ENCODE measurements around the gene TCAIM.

TCAIM gene, protein sequence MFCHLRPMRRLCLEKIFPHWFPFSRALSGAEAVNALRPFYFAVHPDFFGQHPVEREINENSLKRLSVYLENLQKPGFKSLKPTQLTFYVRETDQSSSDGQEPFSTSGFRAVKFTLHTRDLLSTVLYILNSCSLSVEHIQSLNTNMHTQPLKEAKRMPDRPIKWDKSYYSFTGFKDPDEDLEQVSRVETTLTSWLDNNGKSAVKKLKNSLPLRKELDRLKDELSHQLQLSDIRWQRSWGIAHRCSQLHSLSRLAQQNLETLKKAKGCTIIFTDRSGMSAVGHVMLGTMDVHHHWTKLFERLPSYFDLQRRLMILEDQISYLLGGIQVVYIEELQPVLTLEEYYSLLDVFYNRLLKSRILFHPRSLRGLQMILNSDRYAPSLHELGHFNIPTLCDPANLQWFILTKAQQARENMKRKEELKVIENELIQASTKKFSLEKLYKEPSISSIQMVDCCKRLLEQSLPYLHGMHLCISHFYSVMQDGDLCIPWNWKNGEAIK

GRCh38 chr3:44338010-44338827 is at the start of gene TCAIM:
Gene TCAIM, plus strand, starts transcription at chr3:44338766. Its CDS starts 16,017 bp downstream, at chr3:44354783.
- DNase-seq (ENCODE audit: low read depth, low spot score): peak; percentile 99

GRCh38 chr3:44289882-44290462 is 48.6 kb upstream of the TCAIM start:
- DNase-seq (ENCODE audit: low read depth, low spot score): no peak

DNA sequence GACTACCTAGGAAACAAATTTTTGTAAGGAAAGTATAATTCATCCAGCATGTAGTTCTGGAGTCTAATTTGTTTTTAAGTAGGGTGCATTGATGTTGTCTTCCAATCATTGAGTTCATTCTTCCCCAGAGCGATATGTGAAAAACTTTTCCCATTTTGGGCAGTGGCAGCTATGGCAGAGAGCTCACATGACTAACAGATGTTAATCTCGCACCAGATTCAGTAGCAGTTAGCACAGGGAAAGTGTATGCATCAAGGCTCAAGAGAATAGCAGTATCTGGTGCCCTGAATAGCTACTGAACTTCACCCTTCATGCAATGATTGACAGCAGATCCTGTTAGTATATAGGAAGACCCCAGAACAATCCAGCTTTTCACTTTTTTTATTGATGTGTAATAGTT is 46.3 kb upstream of the TCAIM start:
- no peak for DNase-seq (ENCODE audit: low read depth, low spot score)

GRCh38 chr3:44292947-44293346 is 45.6 kb upstream of the TCAIM start:
- DNase-seq (ENCODE audit: low read depth, low spot score): no peak

DNA sequence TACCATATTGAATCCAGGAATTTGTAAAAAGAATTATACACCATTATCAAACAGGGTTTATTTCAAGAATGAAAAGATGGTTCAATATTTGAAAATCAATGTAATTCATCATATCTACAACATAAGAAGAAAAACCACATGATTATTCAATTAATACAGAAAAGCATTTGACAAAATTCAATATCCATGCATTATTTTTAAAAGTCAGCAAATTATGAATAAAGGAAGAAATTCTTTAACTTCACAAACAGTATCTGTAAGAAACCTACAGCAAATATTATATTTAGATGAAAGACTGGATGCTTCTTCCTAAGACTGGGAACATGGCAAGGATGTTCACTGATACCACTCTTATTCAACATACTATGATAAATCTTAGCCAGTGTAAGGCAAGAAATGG is 41.3 kb upstream of the TCAIM start:
- DNase-seq (ENCODE audit: low read depth, low spot score): no peak

- no peak for DNase-seq (ENCODE audit: low read depth, low spot score)
Observed at GRCh38 chr3:44301746-44302145, 36.8 kb upstream of the TCAIM start.

DNA sequence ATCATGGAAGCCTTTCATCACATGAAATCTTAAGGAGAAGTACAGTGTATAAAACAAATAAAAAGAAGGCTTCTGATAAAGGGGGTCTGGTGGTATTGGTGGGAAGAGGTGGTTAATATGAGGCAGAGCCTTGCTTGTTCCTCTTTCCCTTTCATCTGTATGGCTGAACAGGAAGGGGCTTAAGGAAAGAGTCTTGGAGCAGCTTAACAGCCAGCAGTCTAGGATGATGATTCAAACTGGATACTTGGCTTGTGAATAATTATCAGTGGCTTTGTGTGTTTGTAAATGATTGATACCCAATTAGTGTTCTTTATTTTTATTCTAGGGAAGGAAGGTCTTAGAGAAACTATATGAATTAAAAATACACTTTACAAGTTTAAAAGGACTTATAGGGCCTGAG is 29.1 kb upstream of the TCAIM start:
- no peak for DNase-seq (ENCODE audit: low read depth, low spot score)

- peak; percentile 47 for DNase-seq (ENCODE audit: low read depth, low spot score)
Observed at GRCh38 chr3:44318891-44319311, 19.7 kb upstream of the TCAIM start.

GRCh38 chr3:44321335-44321734 is 17.2 kb upstream of the TCAIM start:
- no peak for DNase-seq (ENCODE audit: low read depth, low spot score)

- DNase-seq (ENCODE audit: low read depth, low spot score): no peak
Observed at GRCh38 chr3:44323341-44323955, 15.1 kb upstream of the TCAIM start.

GRCh38 chr3:44324584-44324983 is 14.0 kb upstream of the TCAIM start:
- no peak for DNase-seq (ENCODE audit: low read depth, low spot score)

DNA sequence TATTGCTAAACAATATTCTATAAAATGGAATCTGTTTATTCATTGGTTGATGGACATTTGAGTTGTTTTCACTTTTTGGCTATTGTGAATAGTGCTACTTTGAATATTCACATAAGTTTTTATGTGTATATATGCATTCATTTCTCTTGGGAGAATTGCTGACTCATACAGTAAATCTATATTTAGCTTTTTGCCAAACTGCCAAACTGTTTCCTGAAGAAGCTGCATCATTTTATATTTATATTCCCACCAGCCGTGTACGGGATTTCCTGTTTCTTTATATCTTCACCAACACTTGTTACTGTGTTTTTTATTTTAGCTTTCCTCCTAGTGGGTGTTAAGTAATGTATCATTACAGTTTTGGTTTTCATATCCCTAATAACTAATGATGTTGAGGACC is 12.5 kb upstream of the TCAIM start:
- DNase-seq (ENCODE audit: low read depth, low spot score): no peak

DNA sequence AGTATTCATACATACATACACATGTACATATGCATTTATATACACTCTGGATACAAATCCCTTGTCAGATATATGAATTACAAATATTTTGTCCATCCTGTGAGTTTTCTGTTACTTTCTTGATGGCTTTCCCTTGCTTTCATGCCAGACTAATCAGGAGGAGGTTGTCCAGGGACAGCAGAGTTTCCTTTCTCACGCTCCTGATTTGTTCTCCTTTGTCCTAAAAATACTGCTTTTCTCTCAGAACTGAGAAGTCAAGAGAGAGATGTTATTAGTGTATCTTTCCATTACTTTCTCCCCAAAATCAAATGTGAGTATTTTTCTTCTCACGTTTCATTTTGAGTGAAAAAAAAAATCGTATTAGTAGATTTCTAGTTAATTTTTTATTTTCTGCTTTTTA is 12.1 kb upstream of the TCAIM start:
- DNase-seq (ENCODE audit: low read depth, low spot score): no peak

DNA sequence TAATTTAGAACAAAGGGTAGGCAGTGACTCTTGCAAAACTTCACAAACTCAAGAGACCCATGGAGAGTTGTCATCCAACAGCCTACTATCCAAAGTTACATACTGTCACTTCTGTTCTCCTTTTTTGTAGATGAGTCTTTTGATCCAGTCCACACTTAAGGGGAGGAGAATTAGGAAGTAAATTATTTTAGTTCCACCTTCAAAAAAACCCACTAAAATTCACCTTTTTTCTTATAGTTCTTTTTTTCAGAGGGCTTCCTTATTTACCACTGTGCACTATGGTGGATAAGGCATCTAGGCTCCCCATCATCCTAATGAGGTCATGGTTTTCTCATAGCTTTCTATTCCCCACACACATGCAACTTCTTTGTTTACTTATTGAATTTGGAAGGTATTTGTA is 8.6 kb upstream of the TCAIM start:
- DNase-seq (ENCODE audit: low read depth, low spot score): no peak

DNA sequence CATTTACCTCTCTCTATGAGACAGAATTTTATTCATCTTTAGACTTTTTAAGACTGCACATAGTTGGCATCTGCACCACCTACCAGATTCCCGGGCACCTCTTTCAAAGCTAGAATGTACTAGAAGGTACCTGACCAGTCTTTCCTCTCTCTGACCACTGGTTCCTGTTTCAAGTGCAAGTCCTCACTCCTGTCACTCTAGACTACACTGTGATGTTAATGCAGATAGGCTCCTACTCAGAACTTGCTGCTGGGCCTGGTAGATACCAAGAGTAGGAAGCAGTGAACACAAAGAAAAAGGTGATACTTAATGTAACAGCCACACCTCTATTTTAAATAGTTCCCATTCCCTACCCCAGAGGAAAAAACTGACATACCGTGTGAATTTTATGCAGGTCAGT is 8.1 kb upstream of the TCAIM start:
- no peak for DNase-seq (ENCODE audit: low read depth, low spot score)

DNA sequence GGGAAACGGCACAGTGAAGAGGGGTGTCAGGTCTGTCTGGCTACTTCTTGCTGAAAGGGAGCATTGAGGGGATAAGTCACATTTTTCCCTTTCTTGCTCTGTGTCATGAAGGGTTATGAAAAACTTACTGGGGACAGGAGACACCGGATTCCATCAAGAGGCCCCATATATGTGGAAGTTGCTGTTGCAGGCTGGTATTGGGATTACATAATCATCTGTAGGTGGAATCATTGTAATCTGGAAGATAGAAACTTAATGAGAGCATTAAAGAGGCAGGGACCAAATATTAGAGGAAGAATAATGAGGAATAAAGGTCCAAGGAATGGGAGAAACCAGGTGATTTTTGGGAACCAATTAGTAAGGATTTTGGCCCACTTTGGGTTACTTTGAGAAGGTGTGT is 4.2 kb upstream of the TCAIM start:
- DNase-seq (ENCODE audit: low read depth, low spot score): no peak

DNA sequence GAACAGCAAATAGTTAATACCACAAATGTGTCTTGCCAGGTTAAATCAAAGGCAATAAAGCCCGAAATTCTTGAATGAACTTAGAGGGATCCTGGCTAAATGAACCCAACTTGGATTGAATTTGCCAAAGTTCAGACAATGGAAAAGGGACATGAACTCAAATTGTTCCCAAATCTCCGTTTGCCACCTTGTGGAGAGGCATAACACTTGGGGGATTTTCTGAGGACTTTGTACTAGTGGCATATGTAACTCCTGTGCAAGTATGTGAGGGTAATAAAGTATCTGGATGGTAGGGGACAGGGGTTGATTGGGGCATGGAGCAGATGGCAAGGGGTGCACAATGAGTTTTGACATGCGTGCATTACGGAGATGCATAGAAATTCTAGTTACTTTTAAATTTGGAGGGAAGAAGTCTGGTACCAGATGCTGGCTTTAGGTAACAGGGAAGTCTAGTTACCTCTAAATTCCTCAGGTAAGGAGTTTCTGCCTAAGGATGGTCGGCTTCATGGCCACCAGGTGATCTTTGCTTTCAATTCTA is 1.2 kb upstream of the TCAIM start:
- DNase-seq (ENCODE audit: low read depth, low spot score): no peak

- no peak for DNase-seq (ENCODE audit: low read depth, low spot score)
Observed at GRCh38 chr3:44338828-44339127, 212 bp downstream of the TCAIM start.

GRCh38 chr3:44339181-44340057 is 853 bp downstream of the TCAIM start:
- DNase-seq (ENCODE audit: low read depth, low spot score): no peak

- no peak for DNase-seq (ENCODE audit: low read depth, low spot score)
Observed at GRCh38 chr3:44340058-44340395, 1.5 kb downstream of the TCAIM start.

GRCh38 chr3:44342176-44342790 is 3.7 kb downstream of the TCAIM start:
- no peak for DNase-seq (ENCODE audit: low read depth, low spot score)

Measured in ELF-1 (cell line).